AG20443 (cell line): ENCODE data around the gene MMS19.

Source experiments
- DNase-seq: peaks from one replicate; pipeline ENCODE4 v3.0.0; 2012; ENCODE audit warnings: low spot score, mixed read lengths

Gene MMS19

DNA sequence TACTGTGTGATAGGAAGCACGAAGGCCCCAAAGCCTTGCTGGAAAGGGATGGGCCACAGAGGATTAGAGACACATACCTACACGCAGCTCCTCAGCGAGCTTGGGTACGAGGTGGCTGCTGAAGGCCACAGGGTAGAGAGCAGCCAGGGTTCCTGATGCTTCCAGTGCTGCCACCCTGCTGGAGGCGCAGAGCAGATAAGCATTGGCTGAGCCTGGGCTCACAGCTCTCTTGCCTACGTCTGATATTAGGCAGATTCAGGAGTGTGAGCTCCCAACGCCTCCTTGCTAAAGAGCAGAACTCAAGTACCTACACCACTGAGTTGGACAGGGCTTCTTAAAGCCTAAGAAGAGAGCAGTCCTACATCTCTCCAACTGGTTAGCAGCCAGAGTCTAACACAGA lies 32.2 kb downstream of the MMS19 start:
- DNase-seq, result peak; percentile 5

DNA sequence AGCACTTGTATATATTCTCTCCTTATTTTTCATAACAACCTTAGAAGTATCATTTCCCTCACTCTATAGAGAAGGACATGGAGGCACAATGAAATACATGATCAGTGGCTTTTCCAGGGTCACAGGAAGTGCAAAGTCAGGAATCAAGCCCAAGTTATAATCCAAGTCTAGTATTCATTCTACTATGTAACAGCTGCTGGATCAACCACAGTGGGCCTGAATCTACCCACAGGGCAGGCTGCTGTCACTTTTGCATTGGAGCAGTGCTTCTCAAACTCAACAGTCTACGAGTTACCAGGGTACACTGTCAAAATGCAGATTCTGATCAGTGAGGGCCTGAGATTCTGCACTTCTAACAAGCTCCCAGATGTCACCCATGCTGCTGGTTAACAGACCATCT lies 34.0 kb downstream of the MMS19 start:
- peak; percentile 18 for DNase-seq

DNA sequence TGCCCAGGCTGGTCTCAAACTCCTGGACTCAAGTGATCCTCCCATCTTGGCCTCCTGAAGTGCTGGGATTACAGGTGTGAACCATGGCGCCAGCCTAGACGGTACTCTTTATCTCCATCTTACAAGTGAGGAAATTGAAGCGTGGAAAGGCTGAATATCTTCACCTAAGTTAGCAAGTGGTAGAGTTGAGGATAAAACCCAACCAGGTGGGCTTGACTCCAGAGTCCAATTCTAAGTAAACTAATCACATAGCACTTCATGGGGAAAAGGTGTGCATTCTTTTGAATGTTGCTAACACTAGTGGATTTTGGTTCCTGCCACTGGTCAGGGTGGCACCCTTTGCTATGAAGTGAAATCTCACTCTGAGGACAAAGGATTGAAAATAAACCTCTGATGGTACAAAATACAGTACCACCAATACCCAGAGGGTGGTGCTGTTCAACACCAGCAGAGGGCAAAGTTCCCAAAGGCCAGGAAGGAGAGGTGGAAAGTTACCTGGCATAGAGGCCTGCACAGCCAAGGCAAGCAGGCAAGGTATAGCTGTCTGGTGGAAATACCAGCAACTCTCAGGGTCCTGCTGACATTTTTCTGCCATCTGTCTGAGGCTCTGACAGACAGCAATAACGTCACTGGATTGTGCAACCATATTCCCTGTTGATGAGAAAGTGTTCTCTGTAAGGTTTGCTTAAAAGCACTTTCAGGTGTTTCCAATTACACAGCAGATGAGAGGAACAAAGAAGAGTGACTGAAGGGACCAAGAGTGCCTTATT lies 34.7 kb downstream of the MMS19 start:
- peak; percentile 67 for DNase-seq

DNA sequence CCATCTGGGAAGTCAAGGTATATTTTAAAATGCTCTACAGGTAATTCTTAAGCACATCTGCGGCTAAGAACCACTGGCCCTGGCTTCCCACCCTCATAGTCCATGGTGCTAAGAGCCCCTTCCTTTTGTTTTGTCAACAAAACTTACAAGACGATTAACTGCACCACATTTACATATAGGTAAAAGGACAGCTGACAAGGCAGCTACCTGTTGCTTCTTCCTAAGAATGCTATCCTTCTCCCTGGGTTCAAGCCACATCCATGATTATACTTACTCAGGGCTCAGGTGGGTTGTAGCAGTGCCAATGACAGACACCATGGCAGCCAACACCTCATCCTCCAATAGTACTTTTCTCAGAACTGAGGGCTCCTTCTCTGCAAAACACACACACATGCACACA lies 35.9 kb downstream of the MMS19 start:
- no peak for DNase-seq

DNA sequence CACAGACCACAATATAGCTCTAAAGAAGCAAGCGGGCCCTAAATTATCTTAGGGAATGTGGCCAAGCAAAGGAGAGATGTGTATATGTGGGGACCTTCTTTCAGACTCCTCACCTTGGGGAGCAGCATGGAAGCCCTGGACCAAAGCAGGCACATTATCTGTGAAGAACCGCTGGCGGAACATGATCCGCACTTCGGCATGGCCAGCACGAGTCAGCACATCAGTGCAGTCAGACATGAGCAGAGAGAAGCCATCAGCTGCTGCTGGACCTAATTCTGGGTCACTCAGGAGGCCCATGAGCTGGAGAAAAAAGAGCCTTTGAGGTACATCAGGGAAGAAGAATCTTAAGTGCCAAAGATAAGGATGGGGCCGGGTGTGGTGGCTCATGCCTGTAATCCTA lies 38.3 kb downstream of the MMS19 start:
- DNase-seq, result no peak

DNA sequence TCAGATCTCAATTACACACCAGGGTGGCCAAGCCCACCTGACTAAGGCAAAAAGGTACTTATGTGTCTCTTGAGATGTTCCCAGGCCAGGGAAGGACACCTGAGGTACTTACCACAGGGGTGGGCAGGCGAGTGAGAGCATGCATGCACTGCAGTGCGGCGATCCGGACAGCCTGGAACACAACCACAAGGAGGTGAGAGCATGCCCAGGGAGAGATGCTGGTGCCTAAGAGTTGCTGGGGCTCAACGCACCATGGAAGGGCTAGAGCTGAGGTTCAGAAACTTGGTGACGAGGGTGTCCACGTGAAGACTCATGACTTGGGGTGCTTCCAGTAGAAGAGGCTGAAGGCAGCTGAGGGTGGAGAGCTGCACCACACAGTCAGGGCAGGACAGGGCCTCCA lies 39.1 kb downstream of the MMS19 start:
- DNase-seq, result no peak

DNA sequence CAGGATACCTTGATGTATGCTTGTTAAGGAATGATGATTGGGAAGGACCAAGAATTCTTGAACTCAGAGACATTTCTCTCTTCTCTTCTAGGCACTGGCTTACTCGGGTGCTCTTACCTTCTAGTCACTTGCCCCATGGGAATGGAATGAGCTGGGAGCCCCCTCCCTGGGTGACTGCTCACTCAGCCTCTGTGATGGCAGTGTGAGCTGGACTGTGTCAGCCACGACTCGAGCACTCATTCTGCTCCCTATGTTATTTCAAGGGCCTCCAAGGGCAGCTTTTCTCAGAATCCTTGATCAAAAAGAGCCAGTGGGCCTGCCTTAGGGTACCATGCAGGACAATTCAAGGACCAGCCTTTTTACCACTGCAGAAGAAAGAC lies 41.5 kb downstream of the MMS19 start:
- no peak for DNase-seq

DNA sequence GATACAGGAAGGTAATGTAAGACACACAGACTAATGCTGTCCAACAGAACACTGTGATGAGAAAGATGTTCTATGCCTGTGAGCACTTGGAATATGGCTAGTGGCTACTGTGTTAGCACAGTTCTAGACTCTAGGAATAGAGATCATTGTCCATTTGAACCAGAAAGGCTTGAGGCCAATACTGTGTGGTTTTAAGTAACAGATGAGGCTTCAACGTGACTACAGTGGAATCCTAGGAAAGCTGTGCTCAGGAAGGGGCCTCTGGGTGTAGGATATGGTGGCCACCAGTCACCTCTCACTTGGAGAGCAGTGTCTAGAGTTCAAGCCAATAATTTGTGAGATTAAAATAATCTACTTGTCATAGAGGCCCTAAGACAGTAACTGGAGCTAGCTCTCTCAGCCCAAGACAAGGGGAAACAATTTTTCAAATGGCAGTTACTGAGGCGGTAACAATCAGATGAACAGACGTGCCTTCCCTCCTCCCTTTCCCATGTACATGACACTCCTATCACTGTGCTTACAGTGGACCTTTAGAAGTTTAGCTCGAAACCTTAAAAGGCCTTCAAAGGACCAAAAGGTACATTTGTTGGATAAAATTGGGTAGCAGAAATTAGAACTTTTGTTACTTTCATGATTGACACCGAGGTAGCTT lies 42.1 kb downstream of the MMS19 start:
- DNase-seq, result no peak

DNA sequence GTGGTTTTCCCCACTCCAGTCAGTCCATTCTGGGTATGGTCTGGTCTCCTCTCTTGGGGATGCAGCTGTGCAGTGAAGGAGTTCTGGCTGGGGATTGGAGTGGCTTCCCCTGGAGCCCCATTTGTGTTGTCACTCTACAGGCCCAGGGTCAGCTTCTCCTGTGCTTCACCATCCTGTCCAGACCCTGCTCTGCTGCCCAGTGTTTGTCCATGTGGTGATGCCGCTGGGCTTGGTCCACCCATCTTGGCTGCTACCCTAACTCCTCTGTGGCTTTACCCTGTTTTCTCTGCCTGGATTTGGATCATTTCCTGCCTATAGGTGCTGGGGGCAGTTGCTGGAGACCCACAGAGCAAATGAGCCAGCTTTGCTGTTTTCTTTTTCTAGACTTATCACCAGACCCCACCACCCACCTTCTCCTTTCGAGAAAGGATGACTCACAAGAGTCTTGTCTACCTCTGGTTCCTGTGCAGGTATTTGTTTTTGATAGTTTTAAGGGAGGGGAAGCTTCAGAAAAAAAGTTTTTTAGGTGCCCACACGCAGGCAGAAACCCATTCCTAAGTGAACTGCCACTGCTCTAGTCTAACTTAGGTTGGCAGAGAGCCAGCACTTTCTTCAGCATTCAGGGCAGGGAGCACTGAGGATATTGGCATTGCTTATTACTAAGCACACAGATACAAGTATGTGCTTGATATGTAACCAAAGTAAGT lies 43.7 kb downstream of the MMS19 start:
- no peak for DNase-seq

DNA sequence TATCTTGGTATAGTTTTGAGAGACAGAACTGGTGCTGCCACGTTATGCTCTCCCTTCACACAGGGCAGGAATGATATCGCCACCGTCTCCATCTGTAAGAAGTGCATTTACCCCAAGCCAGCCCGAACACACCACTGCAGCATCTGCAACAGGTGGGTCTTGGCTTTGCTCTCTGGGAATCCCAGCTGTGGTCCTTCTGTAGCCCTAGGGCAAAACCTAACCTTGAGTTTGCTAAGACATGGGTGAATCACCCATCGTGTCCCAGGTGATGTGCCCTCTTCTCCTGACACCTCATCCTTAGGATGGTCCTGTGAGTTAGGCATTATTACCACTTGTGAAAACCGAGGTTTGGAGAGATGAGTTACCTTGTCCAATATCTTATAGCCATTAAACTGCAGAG lies 45.9 kb downstream of the MMS19 start:
- no peak for DNase-seq

DNA sequence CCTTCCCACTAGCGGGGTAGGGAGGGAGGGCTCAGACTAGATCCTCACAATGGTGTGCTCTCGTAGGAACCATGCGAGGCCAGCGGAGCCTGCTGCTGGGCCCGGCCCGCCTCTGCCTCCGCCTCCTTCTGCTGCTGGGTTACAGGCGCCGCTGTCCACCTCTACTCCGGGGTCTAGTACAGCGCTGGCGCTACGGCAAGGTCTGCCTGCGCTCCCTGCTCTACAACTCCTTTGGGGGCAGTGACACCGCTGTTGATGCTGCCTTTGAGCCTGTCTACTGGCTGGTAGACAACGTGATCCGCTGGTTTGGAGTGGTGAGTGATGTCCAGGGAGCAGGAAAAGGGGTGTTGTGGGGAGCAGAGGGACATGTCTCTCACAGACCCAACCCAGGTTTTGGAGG lies 46.6 kb downstream of the MMS19 start:
- no peak for DNase-seq

DNA sequence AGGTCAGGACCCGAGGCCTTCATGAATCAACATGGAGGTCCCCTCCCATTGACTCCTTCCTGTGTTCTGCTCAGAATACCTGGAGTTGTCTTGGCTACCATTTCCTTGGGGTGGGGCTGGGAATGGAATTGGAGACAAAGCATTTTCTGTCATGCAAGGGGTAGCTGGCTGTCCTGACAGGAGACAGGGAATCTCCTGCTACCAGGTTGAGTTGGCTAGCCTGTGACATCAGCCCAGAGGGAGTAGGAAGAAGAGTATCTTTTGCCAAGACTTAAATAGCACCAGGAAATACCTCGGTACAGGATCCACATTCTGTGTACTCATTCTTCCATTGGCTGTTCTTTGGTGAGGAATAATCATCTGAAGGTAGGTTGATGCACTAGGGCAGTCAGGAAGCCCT lies 47.4 kb downstream of the MMS19 start:
- no peak for DNase-seq

DNA sequence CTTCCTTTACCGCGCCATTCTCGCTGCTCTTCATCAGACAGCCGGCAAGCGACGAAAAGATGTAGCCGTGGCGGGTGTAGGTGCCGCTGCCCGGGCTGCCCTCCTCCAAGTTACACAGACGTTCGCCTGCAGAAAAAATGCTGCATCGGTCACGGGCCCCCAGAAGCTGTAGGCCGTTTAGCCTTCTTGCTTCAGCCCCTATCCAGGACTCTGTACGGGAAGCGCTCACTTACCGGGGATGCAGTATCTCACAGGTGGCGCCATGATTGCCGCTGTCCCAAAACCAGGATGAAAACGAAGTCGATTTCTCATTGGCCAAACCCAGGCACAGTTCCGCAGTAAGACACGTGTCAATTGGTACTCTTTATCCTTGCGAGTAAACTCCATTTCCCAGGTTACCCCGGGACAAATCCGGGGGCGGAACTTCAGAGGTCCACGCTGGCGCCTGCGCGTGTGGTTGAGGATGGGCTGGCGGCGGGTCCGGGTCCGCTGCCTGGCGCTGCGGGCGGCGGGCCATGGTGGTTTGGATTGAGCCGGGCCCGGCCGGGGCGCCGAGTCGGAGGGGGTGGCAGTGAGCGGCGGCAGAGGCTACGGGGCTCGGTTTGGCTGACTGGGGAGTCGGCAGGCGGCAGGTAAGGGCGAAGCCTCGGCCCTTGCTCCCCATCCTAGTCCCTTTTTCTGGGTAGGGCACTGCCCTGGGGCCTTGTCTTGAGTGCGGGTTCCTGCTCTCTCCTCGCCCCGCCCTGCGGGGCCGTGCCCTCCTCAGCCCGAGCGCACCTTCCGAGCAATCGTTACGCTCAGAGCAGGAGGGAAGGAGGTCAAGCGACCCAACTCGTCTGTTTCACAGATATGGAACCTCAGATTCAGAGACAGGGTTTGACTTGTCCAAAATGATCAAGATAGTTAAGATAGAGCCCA lies 52.2 kb downstream of the MMS19 start, which contains the start of the genes EXOSC1 and ZDHHC16:
EXOSC1 (minus strand) TSS at position 285 of the 918 bp plus-strand sequence; CDS start at position 264, 21 bp downstream.
ZDHHC16 (plus strand) TSS at position 454 of the 918 bp plus-strand sequence. CDS start 5,501 bp downstream, outside the sequence.
- peak; percentile 98 for DNase-seq

DNA sequence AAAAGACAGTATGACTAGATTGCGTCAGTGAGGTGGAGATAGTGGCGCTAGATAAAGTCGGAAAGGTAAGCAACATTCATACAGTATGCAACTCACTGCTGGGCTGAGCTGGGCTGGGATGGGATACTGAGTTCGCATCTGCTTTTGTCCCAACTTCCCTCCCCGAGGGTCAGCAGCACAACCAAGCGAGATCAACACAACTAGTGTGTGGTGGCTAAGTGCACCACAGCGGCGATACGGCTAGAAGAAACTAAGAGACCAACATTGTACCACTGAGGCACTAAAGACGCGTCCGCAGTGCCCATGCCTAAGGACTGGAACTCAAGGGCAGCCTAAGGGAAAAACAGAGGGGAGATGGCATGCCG lies 52.9 kb downstream of the MMS19 start:
- no peak for DNase-seq

DNA sequence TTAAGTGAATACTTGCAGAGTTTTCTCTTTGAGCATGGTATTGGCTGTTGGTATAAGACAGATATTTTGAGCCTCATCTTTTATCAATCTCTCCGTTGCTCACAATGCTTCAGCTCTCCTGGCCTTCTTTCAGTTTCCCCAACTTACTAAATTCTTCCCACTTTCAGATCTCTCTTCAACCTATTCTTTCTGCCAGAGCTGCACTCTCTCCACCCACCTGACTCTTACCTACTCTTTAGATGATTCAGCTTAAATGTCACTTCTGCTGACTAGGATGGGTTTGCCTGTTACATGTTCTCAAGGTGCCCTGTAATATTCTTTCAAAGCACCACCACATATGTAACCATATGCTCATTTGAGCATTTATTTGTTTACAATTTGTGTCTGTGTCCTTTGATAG lies 54.0 kb downstream of the MMS19 start:
- DNase-seq, result no peak

DNA sequence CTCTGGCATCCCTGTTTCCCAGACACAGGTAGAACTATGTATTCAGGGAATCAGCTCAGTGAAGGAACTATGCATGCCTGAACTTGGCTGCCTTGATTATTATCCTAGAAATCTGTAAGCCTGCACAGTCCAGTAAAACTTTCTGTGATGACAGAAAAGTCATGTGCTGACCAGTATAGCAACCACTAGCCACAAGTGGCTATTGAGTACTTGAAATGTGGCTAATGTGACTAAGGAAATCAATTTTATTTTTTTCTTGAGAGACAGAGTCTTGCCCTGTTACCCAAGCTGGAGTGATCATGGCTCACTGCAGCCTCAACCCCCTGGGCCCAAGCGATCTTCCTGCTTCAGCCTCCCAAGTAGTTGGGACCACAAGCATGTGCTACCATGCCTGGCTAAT lies 55.9 kb downstream of the MMS19 start:
- no peak for DNase-seq

DNA sequence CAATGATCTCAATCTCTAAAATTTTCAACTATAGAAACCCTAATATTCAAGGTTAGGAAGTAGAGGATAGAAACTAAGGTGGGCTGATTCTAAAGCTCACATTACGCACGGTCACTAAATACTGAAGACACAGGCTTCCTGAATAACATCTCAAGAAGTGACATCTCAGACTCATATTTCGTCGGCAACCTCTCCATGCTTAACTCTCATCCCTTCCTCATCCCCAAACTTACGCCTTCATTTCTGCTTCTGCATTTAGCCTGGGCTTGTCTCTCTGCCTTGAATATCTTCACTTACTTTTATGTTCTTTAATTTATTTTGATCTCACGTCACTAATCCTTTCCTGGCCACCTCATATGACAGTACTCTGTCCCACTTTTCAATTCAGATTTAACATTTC lies 63.0 kb downstream of the MMS19 start:
- DNase-seq, result no peak

DNA sequence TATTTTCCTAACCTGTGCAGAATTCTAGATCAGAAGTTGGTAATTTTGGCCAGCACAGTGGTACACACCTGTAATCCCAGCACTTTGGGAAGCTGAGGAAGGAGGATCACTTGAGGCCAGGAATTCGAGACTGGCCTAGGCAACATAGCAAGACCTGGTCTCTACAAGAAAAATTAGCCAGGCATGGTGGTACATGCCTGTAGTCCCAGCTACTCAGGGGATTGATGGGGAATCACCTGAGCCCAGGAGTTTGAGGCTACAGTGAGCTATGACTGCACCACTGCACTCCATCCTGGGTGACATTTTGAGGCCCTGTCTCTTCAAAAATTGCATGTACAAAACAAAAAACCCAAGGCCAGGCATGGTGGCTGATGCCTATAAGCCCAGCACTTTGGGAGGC lies 63.7 kb downstream of the MMS19 start:
- DNase-seq, result no peak

DNA sequence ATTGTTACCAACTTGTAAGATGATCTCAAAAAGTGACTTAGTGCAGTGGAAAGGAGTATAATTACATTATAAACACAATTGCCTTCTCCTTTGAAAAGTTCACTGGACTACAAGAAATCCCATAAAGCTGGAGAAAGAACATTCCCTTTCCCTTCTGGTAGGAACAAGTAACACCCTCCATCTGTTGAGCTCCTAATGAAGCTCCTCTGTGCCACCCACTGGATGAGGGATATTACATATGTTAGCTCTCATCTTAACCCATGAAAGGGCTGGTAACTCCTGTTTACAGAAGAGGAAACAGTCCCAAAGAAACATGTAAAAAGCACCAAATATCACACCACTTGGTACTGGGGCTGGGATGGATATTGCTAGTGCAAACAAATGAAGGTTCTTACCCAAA lies 64.2 kb downstream of the MMS19 start:
- DNase-seq, result no peak

DNA sequence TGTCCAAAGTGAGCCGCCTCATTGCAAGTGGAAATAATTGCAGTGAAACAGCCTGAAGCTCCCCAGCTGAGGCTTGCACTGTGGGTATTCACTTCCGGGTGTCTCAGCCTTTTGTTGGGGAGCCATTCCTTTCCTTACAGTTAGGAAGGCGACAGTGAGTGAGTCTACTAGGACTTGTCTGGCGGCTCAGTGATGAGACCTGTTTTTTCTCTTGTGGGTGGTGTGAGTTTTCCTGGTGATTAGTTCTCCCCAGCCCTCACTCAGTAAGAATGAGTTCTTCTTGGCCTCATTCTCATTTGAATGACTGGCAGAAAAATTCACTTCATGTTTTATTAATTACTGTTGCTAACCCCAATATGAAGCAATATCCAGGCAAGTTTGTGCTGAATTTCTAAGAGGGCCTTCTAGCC lies 69.6 kb downstream of the MMS19 start:
- DNase-seq, result peak; percentile 40

DNA sequence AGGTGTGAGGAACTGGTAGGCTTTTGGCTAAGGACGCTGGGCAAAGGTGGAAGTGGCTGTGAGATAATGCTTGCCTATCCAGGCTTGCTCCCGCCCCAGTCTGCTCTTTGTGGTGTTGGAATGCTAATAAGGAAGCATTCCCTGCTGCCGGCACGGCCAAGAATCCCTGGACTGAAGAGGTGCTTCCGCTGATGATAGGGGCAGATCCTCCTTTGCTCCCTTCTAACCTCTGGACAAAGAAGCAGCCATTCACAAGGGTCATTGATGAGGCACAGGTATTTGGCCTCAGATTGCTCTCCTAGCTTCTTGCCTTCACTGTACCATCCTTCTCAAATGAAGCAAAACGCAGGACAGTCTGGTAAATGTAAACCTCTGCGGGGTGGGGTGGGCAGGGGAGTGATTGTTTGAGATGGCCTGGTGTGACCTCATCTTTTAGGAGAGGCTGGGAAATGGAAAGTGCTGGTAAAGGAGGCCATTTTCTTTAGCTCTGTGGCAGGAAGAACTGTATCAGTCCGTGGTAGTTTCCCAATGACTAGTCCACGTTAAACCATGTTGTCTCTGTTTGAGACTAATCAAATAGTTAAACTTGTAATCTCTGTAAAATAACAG lies 70.5 kb downstream of the MMS19 start:
- peak; percentile 27 for DNase-seq
